ENCODE results near the gene RIN3.

Gene RIN3

DNA sequence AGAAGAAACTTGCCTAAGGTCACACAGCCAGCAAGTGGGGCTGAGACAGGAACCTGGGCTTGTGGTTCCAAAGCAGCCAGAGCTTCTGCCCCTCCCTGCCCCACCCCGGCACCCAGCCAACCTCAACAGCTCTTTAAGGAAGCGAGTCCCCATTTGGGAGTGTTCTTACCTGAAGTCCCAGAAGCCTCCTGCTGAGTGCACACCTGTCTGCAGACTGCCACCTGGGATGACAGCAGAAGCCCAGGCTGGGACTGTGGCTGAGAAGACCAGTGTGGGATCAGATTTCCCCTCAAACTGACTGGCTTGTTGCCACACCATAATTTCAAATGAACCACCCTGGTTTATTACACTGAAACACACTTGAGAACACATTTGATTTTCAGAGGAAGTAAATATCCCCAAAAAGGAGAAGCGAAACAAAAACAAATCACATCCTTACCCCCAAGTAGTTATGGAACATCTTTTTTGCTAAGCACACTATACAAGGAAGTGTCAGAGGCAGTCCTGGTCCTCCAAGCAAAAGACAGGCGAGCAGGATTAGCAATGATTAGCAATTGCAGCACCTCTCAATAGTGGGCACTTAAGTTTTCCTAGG, 6.3 kb upstream of the RIN3 start:
- no peak for DNase-seq (ENCODE audit: low spot score)

DNA sequence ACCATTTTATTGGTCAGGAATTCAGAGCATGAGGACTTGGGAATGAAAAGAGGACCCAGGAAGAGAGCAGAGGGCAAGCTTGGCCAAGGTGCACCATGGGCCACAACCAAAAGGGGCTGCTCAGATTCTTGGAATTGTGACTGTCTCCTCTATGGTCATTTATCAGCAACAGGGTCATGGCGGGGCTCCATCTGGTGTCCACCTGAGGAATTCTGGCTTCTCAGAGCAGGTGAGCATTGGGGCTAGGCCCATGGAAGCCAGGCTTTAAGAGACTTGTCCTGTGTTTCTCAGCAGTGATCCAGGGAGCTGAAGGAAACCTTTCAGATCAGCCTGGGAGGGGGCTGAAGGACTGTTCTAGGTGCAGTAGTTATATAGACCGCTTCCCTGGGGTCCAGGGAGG, 2.6 kb upstream of the RIN3 start:
- no peak for DNase-seq (ENCODE audit: low spot score)

DNA sequence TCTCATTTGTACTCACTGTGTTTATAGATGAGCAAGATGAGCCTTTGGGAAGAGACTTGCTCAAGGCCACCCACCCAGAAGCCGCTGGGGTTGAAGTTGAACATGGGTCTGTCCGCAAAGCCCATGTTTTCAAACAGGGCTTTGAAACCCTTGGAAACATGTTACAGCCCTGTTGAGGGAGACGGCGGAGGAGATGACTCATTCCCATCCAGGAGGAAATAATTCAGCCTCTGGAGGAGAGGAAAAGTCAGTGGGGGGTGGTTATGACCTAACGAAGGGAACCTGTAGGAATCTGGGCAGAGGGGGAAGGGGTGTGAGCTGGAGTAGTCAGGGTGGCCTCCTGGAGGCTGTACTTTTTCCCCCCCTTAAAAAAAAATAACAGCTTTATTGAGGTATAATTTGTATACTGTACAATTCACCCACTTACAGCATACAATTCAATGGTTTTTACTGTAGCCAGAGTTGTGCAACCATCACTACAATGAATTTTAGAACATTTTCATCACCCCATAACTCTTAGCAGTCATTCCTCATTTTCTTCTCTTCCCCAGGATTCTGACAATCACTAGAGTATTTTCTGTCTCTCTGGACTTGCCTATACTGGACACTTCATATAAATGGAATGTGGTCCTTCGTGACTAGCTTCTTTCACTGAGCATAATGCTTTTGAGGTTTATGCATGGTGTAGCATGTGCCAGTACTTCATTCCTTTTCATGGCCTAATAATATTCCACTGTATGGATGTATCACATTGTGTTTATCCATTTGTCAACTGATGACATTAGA, 1.9 kb upstream of the RIN3 start:
- DNase-seq (ENCODE audit: low spot score), result no peak

DNA sequence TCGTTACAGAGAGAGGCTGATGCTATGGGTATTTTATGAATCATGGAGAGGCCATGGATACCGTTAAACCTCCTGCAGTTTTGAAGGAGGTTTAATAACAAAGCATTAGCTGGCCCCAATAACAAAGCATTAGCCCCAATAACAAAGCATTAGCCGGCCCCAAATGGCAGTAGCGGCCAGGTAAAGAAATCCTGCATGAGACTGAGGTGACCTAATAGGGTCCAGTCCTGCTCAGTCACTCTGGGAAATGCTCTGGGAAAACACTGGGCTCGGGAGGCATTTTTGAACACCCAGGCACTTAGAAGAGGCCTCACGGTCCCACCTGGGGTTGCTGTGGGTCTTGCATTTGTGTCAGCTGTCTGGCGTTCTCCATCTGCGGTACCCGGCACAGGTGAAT, 776 bp upstream of the RIN3 start:
- no peak for DNase-seq (ENCODE audit: low spot score)

DNA sequence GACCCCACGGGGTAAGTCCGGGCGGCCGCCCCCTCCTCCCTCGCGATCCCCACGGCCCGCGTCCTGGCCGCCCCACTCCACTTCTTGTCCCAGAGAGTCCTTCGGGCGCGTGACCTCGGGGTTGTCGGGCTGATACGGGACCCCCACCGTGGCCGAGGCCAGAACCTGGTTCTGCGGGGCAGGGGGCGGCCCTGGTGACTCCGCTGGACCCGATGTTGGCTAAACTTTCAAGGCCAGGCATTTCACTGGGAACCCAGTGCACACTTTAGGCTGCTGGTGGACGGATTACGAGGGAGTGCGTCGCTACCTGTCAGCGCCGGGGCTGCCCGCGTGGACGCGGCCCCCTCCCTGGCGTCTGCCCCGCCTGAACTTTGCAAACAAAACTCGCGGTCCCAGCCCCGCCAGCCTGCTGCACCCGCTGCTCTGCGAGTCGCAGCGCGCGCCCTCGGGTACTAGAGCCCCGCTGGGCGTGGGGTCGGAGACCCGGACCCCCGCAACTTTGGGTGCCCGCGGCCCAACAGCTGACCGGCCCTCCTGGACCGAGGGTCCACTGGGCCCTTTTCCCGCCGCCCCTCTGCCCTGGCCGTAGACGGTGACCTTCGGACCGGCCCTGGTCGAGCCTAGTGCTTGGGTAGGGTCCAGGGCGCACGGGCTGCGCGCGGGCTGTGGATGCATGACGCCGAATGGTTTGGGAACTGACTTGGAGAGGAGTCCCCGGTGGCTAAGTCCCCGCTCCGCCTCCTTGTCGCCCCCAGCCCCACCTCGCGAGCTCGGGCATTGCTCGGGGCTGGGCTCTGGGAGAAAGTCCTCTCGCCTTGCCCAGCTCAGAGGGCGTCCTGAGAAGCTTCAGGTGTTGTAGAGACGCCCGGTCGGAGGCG, 624 bp downstream of the RIN3 start:
- DNase-seq (ENCODE audit: low spot score), result no peak

DNA sequence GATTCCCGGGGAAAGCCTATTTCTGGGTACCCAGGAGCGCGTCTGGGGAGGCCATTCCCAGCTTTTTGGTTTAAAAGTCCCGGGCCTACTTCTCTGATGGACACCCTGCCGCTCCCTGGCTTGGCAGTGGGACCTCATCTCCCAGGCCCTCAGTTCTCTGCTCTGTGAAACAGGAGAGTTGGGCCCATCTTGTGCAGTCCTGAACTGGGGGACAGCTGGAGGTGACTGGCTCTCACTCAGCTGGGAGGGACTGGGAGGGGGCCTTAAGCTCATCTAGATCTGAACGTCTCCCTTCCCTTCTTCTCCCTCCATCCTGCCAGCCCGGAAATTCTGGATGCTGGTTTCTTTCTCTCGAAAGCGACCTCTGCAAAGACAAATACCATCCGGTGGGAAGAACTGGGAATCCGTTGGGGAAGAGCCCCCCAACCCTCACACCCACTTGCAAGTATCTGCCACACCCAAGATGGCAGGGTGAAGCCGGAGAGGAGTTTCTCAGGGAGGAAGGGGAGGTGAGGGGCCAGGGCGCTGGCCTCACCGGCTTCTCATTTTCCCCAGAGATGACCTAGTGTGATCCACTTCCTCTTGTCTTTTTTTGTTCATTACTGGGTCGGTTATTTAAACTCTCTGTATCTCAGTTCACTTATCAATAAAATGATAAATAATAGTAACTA, 1.4 kb downstream of the RIN3 start:
- DNase-seq (ENCODE audit: low spot score), result no peak

DNA sequence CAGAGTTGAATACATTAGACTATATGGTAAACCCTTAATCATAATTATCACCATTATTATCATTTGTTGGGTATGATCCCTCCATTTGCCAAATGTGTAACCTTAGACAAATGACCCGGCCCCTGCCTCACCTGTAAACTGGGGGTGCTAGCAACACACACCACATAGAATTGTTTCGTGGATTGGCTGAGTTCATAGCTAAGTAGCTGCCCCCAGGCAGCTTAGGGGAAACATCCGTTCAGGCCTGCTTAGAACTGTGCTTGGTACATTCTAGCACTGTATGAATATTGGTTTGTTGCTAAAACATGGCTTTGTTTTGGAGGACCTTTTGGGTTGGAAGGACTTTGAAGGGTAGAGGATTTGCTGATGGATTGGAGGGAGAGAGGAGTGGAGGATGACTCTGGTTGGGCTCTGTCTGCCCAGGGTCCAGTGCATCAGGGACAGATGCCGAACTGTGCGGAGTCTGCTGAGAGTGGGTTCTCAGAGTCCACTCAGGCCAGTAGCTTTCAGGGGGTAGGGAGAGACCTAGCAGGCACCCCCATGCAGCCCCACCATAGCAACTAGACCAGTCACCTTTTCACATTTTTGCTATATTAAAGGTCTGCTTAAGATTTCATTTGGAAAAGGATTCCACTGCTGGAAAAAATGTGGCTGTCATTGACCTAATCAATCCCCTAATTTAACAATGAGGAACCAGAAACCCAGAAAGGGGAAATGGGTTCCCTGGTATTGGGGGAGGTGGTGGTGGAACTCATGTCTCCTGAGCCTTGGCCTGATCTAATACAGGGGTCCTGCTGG, 2.2 kb downstream of the RIN3 start:
- no peak for DNase-seq (ENCODE audit: low spot score)

DNA sequence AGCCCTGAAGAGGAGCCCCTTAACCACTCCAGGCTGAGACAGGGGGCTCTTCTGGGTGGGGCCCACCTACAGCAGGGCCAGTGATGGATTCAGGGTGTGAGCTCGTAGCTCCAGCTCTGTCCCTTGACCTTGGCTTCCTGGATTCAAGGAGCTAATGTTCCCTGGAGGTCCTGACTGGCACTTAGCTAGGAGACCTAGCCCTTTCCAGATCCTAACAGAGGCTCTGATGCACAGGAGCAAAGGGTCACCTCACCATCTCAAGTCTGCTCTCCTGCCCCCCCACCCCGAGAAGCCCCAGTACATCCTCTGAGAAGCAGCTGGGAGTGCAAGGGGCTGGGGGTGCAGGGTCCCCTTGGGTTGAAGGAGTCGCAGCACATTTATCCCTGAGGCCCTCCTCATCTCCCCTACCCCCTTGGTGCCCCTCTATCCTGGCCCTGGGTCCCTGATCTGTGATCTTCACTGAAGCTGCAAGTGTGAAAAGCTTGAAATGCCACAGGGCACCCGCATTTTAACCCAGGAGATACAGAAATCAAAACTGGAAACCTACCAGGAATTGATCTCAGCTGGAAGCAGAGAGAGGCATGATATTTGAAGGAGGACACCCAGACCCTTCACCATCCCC, 2.9 kb downstream of the RIN3 start:
- no peak for DNase-seq (ENCODE audit: low spot score)

DNA sequence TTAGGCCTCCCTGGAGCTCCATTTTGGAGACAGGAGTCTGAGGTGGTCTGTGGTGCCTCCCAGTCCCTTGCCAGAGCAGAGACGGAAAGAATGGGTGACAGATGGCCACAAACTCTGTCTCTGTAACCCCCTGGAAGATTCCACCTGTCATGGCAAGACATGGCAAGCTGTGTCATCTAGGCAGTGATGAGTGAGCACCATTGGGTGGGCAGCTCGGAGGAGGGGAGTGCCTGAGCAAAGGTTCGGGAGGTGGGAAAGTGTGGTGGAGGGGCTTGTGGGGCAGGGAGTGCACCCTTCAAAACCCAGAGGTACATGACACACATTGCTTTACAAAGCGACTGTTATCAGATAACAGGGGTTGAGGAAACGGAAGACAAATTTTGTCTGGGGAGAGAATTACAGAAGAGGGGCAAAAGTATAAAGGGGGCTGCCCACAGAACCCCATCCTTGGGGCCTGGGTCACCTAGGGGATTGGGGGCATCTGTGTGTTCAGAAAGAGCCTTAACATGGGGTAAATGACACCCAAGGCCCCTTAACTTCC, 3.5 kb downstream of the RIN3 start:
- DNase-seq (ENCODE audit: low spot score), result no peak

DNA sequence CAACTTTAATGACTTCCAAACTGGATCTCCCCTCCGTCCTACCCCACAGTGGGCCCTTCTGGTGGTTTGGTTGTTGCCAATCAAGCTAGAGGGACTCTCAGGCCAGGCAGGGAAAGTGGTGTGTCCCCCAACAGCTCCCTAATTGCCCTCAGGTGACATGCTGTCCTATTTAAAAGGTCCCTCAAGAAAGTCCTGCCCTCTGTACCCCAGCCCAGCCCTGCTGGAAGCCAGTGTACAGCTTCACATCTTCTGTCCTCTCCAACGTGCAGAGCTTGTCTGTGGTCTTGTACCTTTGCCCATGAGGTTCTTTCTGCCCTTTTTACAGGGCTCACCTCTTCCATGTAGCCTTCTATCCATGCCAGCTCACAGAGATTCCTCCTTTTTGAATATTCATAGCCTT, 4.2 kb downstream of the RIN3 start:
- no peak for DNase-seq (ENCODE audit: low spot score)

DNA sequence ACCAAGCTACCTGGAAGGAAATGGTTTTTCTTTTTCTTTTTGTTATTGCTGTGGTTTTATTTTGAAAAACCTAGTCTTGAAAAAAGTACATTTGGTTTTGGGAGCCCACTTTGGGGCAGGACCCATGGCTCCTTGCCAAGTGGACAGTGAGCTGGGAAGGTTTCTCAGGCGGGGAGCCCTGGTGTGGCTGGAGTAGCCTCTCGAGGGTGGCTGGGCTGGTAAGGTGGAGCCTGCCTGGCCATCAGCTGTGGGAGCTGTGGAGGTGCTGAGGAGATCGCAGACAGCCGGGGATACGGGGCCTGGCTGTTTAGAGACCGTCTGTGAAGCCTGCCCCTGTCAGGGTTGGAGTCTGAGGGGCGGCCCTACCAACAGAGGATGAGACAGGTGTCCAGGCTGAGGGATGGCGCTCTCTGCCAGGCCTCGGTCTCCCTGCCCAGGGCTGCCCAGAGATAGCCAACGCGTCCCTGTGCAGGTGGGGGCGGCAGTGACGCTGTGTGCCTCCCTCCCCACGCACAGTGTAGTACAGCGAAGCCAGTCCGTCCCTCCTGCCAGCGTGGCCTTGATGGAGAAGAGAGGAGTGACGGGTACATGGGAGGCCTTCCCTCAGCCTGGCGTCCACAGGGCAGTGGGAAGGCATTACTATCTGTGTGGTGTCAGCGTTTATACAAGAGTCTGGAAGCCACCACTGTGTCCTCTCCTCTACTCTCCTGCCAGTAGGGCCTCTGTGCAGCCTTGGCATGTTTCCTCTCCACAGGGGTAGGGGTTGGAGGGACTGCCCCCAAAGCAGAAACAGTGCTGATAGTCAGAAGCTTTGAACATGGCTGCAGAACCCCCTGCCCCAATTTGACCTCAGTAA, 5.9 kb downstream of the RIN3 start:
- no peak for DNase-seq (ENCODE audit: low spot score)

DNA sequence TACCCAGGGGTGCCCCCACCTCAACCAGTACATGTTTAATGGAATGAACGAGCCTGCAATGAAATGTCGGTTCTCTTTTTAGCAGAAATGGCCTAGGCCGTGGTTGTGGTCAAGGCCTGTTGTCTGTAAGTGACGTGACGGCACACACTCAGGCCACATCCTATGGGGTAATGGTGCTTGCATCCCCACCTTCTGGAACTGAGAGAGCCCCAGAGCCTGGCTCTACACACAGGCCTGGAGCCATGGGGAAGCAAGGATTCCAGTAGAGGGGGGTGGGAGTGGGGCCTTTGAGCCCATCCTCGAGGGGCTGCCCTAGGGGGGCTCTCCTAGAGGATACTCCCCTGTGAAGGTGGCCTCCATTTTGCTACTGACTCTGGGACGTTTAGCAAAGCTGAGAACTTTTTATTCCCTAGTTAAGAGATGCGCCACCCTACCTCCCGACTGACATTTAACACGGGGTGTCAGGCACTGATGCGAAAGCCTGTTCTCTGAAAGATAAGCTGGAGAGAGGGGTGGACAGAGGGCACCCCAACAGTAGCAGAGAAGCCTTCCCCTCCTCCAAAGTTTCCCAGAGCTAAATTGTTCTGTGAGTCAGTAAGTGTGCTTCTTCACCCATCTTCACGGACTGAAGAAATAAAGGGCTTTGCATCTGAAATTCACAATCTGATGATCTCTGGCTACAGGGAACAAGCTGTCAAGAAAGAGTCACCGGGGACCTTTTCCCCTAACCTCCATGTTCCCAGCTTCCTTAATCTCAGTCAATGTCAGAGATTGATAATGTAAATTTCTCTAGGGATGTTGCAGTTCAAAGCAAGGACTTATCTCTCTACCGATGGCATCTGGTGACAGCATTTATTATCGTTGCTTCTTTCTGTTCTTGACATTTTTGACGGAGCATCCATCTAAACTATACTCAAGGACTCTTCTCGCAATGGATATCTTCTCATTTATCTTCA, 6.8 kb downstream of the RIN3 start:
- DNase-seq (ENCODE audit: low spot score), result no peak

DNA sequence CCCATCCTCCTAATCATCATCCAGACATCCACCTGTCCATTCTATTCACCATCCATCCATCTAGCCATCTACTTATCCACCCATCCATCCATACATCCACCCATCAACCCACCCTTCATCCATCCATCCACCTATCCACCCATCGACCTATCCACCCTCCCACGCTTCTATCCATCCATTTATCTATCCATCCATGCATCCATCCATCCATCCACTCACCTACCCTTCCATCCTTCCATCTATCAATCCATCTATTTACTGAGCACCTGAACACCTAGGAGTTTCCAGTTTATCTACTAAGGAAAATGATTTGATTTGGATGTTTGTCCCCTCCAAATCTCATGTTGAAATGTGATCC, 7.5 kb downstream of the RIN3 start:
- no peak for DNase-seq (ENCODE audit: low spot score)

DNA sequence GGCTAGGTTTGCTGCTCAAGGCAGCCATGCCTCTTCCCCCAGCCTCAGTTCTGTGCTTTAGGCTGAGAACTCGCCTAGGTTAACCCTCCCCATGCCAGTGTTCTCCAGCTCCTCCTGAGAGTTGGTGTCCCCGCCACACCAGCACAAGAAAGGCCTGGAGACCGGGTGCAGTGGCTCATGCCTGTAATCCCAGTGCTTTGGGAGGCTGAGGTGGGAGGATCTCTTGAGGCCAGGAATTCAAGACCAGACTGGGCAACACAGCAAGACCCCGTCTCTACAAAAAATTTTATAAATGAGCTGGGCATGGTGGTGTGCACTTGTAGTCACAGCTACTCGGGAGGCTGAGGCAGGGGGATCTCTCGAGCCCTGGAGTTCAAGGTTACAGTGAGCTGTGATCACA, 10.2 kb downstream of the RIN3 start:
- no peak for DNase-seq (ENCODE audit: low spot score)

DNA sequence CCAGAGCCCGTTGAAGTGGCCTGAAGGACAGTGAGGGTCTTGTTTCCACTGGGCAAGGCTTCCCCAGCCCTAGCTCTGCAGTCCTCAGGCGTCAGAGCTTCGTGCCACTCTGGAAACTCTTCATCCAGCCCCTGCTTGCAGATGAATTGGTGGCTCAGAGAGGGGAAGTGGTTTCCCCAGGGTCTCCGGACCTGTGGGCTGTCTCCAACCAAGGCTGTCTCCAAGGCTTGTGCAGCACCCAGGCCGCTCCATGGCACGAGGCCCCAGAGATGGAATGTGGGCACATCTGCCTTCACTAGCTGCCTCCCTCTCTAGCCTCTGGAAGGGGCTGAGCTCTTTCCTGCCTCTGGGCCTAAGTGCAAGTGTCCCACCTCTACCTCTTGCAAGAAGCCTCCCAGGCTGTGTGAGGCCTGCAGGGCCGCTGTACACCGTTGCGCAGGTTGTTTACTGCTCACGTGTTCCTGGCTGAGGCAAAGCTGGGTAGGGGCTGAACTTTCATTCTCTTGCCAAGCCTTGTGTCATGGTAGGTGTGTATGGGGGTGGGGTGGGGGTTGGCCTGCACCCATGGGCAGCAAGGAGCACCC, 11.1 kb downstream of the RIN3 start:
- DNase-seq (ENCODE audit: low spot score), result no peak

DNA sequence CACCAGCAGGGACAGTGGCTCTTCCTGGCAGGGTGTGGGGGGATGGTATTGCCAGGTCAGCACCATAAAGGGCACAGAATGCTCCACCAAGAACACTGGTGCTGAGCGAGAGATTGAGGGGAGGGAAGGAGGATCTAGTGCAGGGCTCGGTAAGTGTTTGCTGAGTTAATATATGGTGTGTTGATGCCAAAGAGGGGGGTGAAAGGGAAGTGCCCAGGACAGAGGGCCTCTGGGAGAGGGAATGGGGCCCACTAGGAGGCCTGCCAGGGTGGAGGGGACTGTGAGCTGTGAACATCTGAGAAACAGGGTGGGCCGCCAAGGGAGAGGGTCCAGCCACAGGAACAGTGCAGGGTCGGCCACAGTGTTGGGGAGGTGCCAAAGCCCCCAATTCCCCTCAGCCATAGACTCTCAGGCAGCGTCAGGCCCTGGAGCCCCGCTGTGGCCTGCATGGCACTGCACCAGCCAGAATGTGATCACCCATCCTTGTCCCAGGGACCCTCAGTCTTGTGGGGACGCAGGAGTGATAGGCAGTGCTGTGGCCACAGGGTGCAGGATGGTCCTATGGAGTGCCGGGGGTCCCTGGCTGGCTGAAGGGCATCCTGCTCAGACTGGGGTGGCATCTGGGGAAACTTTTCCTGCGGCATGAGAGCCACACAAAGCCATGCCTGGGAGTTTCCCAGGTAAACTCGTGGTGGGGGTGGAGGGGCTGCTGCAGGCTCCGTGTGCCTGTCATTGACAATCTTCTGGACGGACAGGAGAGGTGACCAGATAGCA, 11.9 kb downstream of the RIN3 start:
- DNase-seq (ENCODE audit: low spot score), result no peak

DNA sequence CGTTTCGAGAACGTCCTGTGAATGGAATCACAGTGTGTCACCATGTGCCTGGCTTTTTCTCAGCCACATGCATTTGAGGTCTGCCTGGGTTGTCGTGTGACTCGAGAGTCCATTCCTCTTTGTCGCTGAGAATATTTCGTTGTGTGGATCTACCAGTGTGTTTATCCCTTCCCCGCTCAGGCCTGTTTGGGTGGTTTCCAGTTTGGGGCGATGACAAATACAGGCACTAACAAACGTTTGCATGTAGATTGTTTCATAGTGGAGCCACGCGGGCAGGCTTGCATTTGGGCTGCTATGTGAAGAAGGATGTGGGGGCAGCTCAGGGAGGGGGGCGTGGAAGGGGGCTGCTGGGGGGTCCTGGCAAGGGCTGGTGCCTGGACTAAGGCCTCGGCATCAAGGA, 14.1 kb downstream of the RIN3 start:
- no peak for DNase-seq (ENCODE audit: low spot score)

All from SK-N-DZ (cell line).